Measurements from ENCODE around the gene NLRP12.
"Not testable (repeated sequence)": the region's sequence is repeated elsewhere in the genome, so short reads cannot be mapped to it uniquely, and the experiment has no call there.

NLRP12 gene

GRCh38 chr19:53853707-53854106 is 29.6 kb upstream of the NLRP12 start:
- no peak for DNase-seq (ENCODE audit: low read depth)
- no peak overlapping the region for H3K4me3 ChIP-seq (ENCODE audit: low read depth, low read length)
- no peak for TF ChIP-seq CTCF (IDR thresholded peaks at IDR 0.05; ENCODE audit: control insufficient read depth, extremely low read depth, insufficient read depth)

DNA sequence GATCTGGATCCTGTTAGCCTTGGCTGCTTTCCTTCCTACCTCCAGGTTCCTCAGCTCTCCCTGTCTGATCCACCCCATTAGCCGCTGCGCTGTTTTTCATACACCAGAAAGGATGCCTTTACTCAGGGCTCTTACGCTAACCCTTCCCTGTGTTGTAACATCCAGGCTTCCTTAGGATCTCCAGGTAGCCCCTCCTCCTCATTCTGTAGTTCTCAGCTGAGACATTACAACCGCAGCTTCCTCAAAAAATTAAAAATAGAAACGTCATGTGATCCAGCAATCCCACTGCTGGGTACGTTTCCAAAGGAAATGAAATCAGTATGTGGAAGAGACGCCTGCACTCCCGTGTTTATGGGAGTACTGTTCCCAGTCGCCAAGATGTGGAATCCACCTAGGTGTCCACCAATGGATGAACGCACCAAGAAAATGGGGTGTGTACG is 25.1 kb upstream of the NLRP12 start:
- no peak overlapping the region for H3K4me3 ChIP-seq (ENCODE audit: low read depth, low read length)
- DNase-seq (ENCODE audit: low read depth): no peak
- TF ChIP-seq CTCF (IDR thresholded peaks at IDR 0.05; ENCODE audit: control insufficient read depth, extremely low read depth, insufficient read depth): no peak

- no peak for TF ChIP-seq CTCF (IDR thresholded peaks at IDR 0.05; ENCODE audit: control insufficient read depth, extremely low read depth, insufficient read depth)
- no peak for DNase-seq (ENCODE audit: low read depth)
- no peak overlapping the region for H3K4me3 ChIP-seq (ENCODE audit: low read depth, low read length)
Measured at GRCh38 chr19:53847555-53847954, 23.4 kb upstream of the NLRP12 start.

- no peak for DNase-seq (ENCODE audit: low read depth)
- no peak overlapping the region for H3K4me3 ChIP-seq (ENCODE audit: low read depth, low read length)
- no peak for TF ChIP-seq CTCF (IDR thresholded peaks at IDR 0.05; ENCODE audit: control insufficient read depth, extremely low read depth, insufficient read depth)
Measured at GRCh38 chr19:53844849-53845246, 20.7 kb upstream of the NLRP12 start.

- DNase-seq (ENCODE audit: low read depth); H3K4me3 ChIP-seq (ENCODE audit: low read depth, low read length): not testable (repeated sequence)
Measured at GRCh38 chr19:53840914-53841313, 16.8 kb upstream of the NLRP12 start.

GRCh38 chr19:53840241-53840640 is 16.1 kb upstream of the NLRP12 start:
- not testable (repeated sequence) for DNase-seq (ENCODE audit: low read depth); H3K4me3 ChIP-seq (ENCODE audit: low read depth, low read length)

- DNase-seq (ENCODE audit: low read depth); H3K4me3 ChIP-seq (ENCODE audit: low read depth, low read length): not testable (repeated sequence)
Measured at GRCh38 chr19:53838446-53838845, 14.3 kb upstream of the NLRP12 start.

- not testable (repeated sequence) for DNase-seq (ENCODE audit: low read depth); H3K4me3 ChIP-seq (ENCODE audit: low read depth, low read length)
Measured at GRCh38 chr19:53832861-53833260, 8.7 kb upstream of the NLRP12 start.

DNA sequence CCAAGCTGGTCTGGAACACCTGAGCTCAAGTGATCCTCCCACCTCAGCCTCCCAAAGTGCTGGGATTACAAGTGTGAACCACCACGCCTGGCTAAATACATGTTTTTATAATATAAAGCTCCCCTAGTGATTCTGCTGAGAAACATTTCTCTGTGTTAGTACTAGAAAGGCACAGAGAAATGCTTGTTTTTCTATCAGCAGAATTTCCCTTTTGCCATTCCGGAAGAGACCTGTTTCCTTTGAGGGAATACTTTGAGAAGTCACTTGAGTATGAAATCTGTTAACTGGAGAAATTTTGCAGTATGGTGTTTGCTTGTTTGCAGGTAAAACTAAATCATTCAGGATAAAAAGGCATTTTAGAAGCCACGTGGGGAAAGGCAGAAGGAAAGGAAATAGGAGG is 4.4 kb upstream of the NLRP12 start:
- no peak overlapping the region for H3K4me3 ChIP-seq (ENCODE audit: low read depth, low read length)
- TF ChIP-seq CTCF (IDR thresholded peaks at IDR 0.05; ENCODE audit: control insufficient read depth, extremely low read depth, insufficient read depth): no peak
- DNase-seq (ENCODE audit: low read depth): no peak
